GM19467 (cell line): ENCODE data around the gene RIPK4.
"Not testable (repeated sequence)": the region's sequence is repeated elsewhere in the genome, so short reads cannot be mapped to it uniquely, and the experiment has no call there.

Experiments used
- ATAC-seq: cut with Tn5 transposase; IDR thresholded peaks from one replicate; pipeline ENCODE4 v1.9.1; 2021; ENCODE audit warnings: mild to moderate bottlenecking, moderate library complexity; ENCODE audit not compliant: unreplicated experiment

Gene RIPK4

GRCh38 chr21:41740604-41741252 lies 26.1 kb downstream of the RIPK4 start:
- ATAC-seq = no peak

- ATAC-seq = no peak
Observed at GRCh38 chr21:41739936-41740335, 26.9 kb downstream of the RIPK4 start.

- no peak for ATAC-seq
Observed at GRCh38 chr21:41739011-41739410, 27.8 kb downstream of the RIPK4 start.

- ATAC-seq = no peak
Observed at GRCh38 chr21:41737651-41738324, 29.1 kb downstream of the RIPK4 start.

GRCh38 chr21:41736423-41736822 lies 30.4 kb downstream of the RIPK4 start:
- no peak for ATAC-seq

GRCh38 chr21:41733951-41734689 lies 32.7 kb downstream of the RIPK4 start:
- ATAC-seq = no peak

GRCh38 chr21:41731081-41731480 lies 35.8 kb downstream of the RIPK4 start:
- no peak for ATAC-seq

GRCh38 chr21:41730367-41730765 lies 36.5 kb downstream of the RIPK4 start:
- no peak for ATAC-seq

- no peak for ATAC-seq
Observed at GRCh38 chr21:41729701-41730366, 37.0 kb downstream of the RIPK4 start.

GRCh38 chr21:41727784-41728763 lies 38.8 kb downstream of the RIPK4 start:
- no peak for ATAC-seq

- ATAC-seq = no peak
Observed at GRCh38 chr21:41726970-41727783, 39.7 kb downstream of the RIPK4 start.

- no peak for ATAC-seq
Observed at GRCh38 chr21:41726630-41726969, 40.3 kb downstream of the RIPK4 start.

- ATAC-seq = no peak
Observed at GRCh38 chr21:41726058-41726558, 40.7 kb downstream of the RIPK4 start.

- no peak for ATAC-seq
Observed at GRCh38 chr21:41725421-41726031, 41.3 kb downstream of the RIPK4 start.

- not testable (repeated sequence) for ATAC-seq
Observed at GRCh38 chr21:41723835-41724234, 43.0 kb downstream of the RIPK4 start.

- ATAC-seq = no peak
Observed at GRCh38 chr21:41722052-41723018, 44.5 kb downstream of the RIPK4 start.

GRCh38 chr21:41720250-41720649 lies 46.6 kb downstream of the RIPK4 start:
- no peak for ATAC-seq

- ATAC-seq = no peak
Observed at GRCh38 chr21:41719691-41720090, 47.2 kb downstream of the RIPK4 start.
